Neural progenitor cell (in vitro differentiated cells): ENCODE data around the gene COL13A1. TPM values are rescaled to one million over a fixed set of nuclear protein-coding genes. Genes with fewer than 3 reads are reported as not detected.

Experiments
- DNase-seq: peaks from one replicate; pipeline ENCODE4 v3.0.0-alpha.2; 2016; ENCODE audit warnings: low spot score
- H2AFZ ChIP-seq: fragments of 200-600 bp; sonication (generic); replicated peaks from 2 replicates; pipeline ENCODE4 v1.6.1; 2016; ENCODE audit warnings: antibody characterized with exemption
- H3F3A ChIP-seq: fragments of 200-600 bp; sonication (generic); 2 replicates; pipeline ENCODE4 v1.6.1; 2016; ENCODE audit warnings: antibody characterized with exemption, low read depth
- H3K27ac ChIP-seq: fragments of 200-600 bp; sonication (generic); 2 replicates; pipeline ENCODE4 v1.5.1; 2016; ENCODE audit warnings: mild to moderate bottlenecking
- H3K27me3 ChIP-seq: fragments of 200-600 bp; sonication (generic); 2 replicates; pipeline ENCODE4 v1.6.1; 2016; ENCODE audit warnings: mild to moderate bottlenecking, moderate library complexity
- H3K36me3 ChIP-seq: fragments of 200-600 bp; sonication (generic); 2 replicates; pipeline ENCODE4 v1.5.1; 2016
- H3K4me1 ChIP-seq: fragments of 200-600 bp; sonication (generic); 2 replicates; pipeline ENCODE4 v1.6.1; 2016; ENCODE audit warnings: mixed run types
- H3K4me2 ChIP-seq: fragments of 200-600 bp; sonication (generic); 2 replicates; pipeline ENCODE4 v1.6.1; 2016
- H3K4me3 ChIP-seq: fragments of 200-600 bp; sonication (generic); 2 replicates; pipeline ENCODE4 v1.5.1; 2016
- H3K79me2 ChIP-seq: fragments of 200-600 bp; sonication (generic); 2 replicates; pipeline ENCODE4 v1.6.1; 2016; ENCODE audit warnings: low read depth
- H3K9ac ChIP-seq: fragments of 200-600 bp; sonication (generic); 2 replicates; pipeline ENCODE4 v1.6.1; 2016
- H3K9me3 ChIP-seq: fragments of 200-600 bp; sonication (generic); 2 replicates; pipeline ENCODE4 v1.5.1; 2016; ENCODE audit warnings: low read depth
- H4K20me1 ChIP-seq: fragments of 200-600 bp; sonication (generic); 2 replicates; pipeline ENCODE4 v1.6.1; 2016; ENCODE audit warnings: low read depth
- H3K27ac Mint-ChIP-seq: 3 replicates; pipeline ENCODE4 v1.8.0; 2021; ENCODE audit warnings: mixed read lengths
- H3K27me3 Mint-ChIP-seq: 2 replicates; pipeline ENCODE4 v1.8.0; 2022; ENCODE audit warnings: low read depth, mild to moderate bottlenecking, inconsistent platforms, moderate library complexity, mixed read lengths; ENCODE audit not compliant: insufficient read depth
- H3K36me3 Mint-ChIP-seq: 3 replicates; pipeline ENCODE4 v1.8.0; 2021; ENCODE audit warnings: mixed read lengths
- H3K4me1 Mint-ChIP-seq: 3 replicates; pipeline ENCODE4 v1.8.0; 2021; ENCODE audit warnings: mixed read lengths
- H3K4me3 Mint-ChIP-seq: 3 replicates; pipeline ENCODE4 v1.8.0; 2021; ENCODE audit warnings: mild to moderate bottlenecking, moderate library complexity, mixed read lengths
- H3K9me3 Mint-ChIP-seq: 3 replicates; pipeline ENCODE4 v1.8.0; 2020; ENCODE audit warnings: mixed read lengths
- CTCF ChIP-seq: fragments of 200-600 bp; sonication (generic); IDR thresholded peaks from 2 replicates; pipeline ENCODE4 v1.5.1; 2017; ENCODE audit warnings: antibody characterized with exemption, mild to moderate bottlenecking
- EZH2 ChIP-seq: fragments of 200-600 bp; sonication (generic); IDR thresholded peaks from 2 replicates; pipeline ENCODE4 v1.6.1; 2017; ENCODE audit warnings: antibody characterized with exemption, mild to moderate bottlenecking, moderate library complexity
- EZH2phosphoT487 ChIP-seq: fragments of 200-600 bp; sonication (generic); IDR thresholded peaks from 2 replicates; pipeline ENCODE4 v1.6.1; 2017; ENCODE audit warnings: antibody characterized with exemption
- total RNA-seq: library from RNA; depleted of rRNA; stranded (reverse); fragments of >200 nt; gene quantifications from 2 replicates; pipeline ENCODE4 v1.2.3, GENCODE V29; 2015; ENCODE audit warnings: low replicate concordance

The COL13A1 gene
- total RNA-seq, 1 donor from 2014 or later: 1.3 TPM

GRCh38 chr10:69820817-69821216 is 19.1 kb downstream of the COL13A1 start:
- H3K4me3 ChIP-seq: no peak overlapping the region
- no peaks in the 10 kb centered on the region for H4K20me1 ChIP-seq
- no peaks in the 10 kb centered on the region for H3F3A ChIP-seq
- no peaks in the 10 kb centered on the region for H3K27me3 ChIP-seq
- peaks cover 9% of the 10 kb centered on the region for H3K27me3 Mint-ChIP-seq
- DNase-seq: no peak
- no peaks in the 10 kb centered on the region for H3K9me3 ChIP-seq
- H3K79me2 ChIP-seq: no peaks in the 10 kb centered on the region
- H3K4me1 ChIP-seq: no peaks in the 10 kb centered on the region
- H3K4me2 ChIP-seq: no peak overlapping the region
- no peak overlapping the region for H3K9ac ChIP-seq
- H2AFZ ChIP-seq: no peak overlapping the region
- no peak overlapping the region for H3K4me3 Mint-ChIP-seq
- no peak overlapping the region for H3K27ac Mint-ChIP-seq
- no peaks in the 10 kb centered on the region for H3K36me3 ChIP-seq
- H3K36me3 Mint-ChIP-seq: peaks cover 2% of the 10 kb centered on the region
- H3K9me3 Mint-ChIP-seq: no peaks in the 10 kb centered on the region
- no peak overlapping the region for H3K27ac ChIP-seq
- no peak for TF ChIP-seq CTCF
- TF ChIP-seq EZH2: no peak
- peaks cover 4% of the 10 kb centered on the region for H3K4me1 Mint-ChIP-seq

- no peaks in the 10 kb centered on the region for H3K27me3 ChIP-seq
- no peak for TF ChIP-seq CTCF
- no peak for TF ChIP-seq EZH2phosphoT487
- no peak for TF ChIP-seq EZH2
- H3K9ac ChIP-seq: no peak overlapping the region
- Mint-ChIP-seq H3K36me3 (no peaks in the 10 kb centered on the region), H3K4me1 (peaks cover 9% of the 10 kb centered on the region), H3K4me3 (no peak overlapping the region), H3K27ac (peak overlapping the region; percentile 59), H3K27me3 (peaks cover 2% of the 10 kb centered on the region), H3K9me3 (no peaks in the 10 kb centered on the region)
- H3K27ac ChIP-seq: no peak overlapping the region
- H3K9me3 ChIP-seq: no peaks in the 10 kb centered on the region
- H2AFZ ChIP-seq: no peak overlapping the region
- H3K79me2 ChIP-seq: no peaks in the 10 kb centered on the region
- no peak overlapping the region for H3K4me2 ChIP-seq
- H3F3A ChIP-seq: no peaks in the 10 kb centered on the region
- no peak overlapping the region for H3K4me3 ChIP-seq
- H3K36me3 ChIP-seq: no peaks in the 10 kb centered on the region
- no peak for DNase-seq
- peaks cover 23% of the 10 kb centered on the region for H3K4me1 ChIP-seq
- H4K20me1 ChIP-seq: no peaks in the 10 kb centered on the region
These were observed 23.9 kb downstream of the COL13A1 start for GRCh38 chr10:69825604-69826003.

GRCh38 chr10:69826094-69826493 is 24.4 kb downstream of the COL13A1 start:
- no peaks in the 10 kb centered on the region for H3K27me3 ChIP-seq
- no peak for TF ChIP-seq EZH2
- no peak for TF ChIP-seq CTCF
- TF ChIP-seq EZH2phosphoT487: no peak
- H3K4me1 Mint-ChIP-seq: peaks cover 9% of the 10 kb centered on the region
- H4K20me1 ChIP-seq: no peaks in the 10 kb centered on the region
- no peak overlapping the region for H3K4me2 ChIP-seq
- H3K27ac Mint-ChIP-seq: no peak overlapping the region
- no peak overlapping the region for H3K4me3 Mint-ChIP-seq
- no peaks in the 10 kb centered on the region for H3K9me3 ChIP-seq
- no peak overlapping the region for H3K9ac ChIP-seq
- H3K36me3 Mint-ChIP-seq: no peaks in the 10 kb centered on the region
- no peaks in the 10 kb centered on the region for H3F3A ChIP-seq
- H2AFZ ChIP-seq: no peak overlapping the region
- no peak overlapping the region for H3K27ac ChIP-seq
- DNase-seq: no peak
- no peak overlapping the region for H3K4me3 ChIP-seq
- no peaks in the 10 kb centered on the region for H3K36me3 ChIP-seq
- no peaks in the 10 kb centered on the region for H3K79me2 ChIP-seq
- H3K27me3 Mint-ChIP-seq: peaks cover 2% of the 10 kb centered on the region
- H3K9me3 Mint-ChIP-seq: no peaks in the 10 kb centered on the region
- peaks cover 23% of the 10 kb centered on the region for H3K4me1 ChIP-seq
